HG02938 (cell line): Measurements from ENCODE around the gene ZNF274.
"Not testable (repeated sequence)": the region's sequence is repeated elsewhere in the genome, so short reads cannot be mapped to it uniquely, and the experiment has no call there.

Experiments used
- ATAC-seq: cut with Tn5 transposase; IDR thresholded peaks from one replicate; pipeline ENCODE4 v1.9.1; 2021; ENCODE audit warnings: mild to moderate bottlenecking, moderate library complexity; ENCODE audit not compliant: unreplicated experiment

Gene ZNF274

GRCh38 chr19:58209577-58209976 is 26.7 kb downstream of the ZNF274 start:
- ATAC-seq, result no peak

DNA sequence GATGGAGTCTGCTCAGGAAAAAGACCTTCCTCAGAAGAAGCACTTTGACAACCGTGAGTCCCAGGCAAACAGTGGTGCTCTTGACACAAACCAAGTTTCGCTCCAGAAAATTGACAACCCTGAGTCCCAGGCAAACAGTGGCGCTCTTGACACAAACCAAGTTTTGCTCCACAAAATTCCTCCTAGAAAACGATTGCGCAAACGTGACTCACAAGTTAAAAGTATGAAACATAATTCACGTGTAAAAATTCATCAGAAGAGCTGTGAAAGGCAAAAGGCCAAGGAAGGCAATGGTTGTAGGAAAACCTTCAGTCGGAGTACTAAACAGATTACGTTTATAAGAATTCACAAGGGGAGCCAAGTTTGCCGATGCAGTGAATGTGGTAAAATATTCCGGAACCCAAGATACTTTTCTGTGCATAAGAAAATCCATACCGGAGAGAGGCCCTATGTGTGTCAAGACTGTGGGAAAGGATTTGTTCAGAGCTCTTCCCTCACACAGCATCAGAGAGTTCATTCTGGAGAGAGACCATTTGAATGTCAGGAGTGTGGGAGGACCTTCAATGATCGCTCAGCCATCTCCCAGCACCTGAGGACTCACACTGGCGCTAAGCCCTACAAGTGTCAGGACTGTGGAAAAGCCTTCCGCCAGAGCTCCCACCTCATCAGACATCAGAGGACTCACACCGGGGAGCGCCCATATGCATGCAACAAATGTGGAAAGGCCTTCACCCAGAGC is 29.6 kb downstream of the ZNF274 start:
- ATAC-seq, result no peak

DNA sequence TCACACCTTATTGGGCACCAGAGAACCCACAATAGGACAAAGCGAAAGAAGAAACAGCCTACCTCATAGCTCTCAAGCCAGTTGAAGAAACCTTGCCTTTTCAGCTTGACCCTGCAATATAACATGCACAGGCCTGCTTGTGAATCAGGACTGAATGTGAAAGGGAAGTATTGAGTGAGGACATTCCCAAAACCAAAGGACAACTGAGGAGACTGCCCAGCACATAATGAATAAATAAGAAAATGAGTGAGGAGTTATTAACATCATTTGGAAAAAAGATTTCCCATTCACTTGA is 30.2 kb downstream of the ZNF274 start:
- ATAC-seq, result no peak

DNA sequence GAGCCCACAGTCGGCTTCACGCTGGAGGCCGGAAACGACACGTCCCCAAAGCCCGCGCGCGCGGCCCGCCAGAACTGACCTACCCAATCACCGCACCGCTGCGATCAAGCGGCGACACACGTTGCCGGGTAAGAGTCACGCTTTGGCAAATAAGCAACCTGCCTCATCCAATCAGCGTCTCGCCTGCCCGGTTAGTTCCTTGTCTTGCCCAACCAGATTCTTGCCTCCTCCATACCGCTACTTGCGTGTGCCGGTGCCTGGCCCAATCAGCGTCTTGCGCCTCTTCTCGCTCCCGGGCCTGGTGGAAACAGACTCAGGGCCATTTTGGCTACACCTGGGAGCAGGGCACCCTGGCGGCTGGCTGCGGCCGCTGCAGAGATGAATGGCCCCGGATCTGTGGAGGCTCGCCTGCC is 34.2 kb downstream of the ZNF274 start:
- ATAC-seq, result no peak

- ATAC-seq, result no peak
Observed at GRCh38 chr19:58217607-58218391, 34.9 kb downstream of the ZNF274 start.

GRCh38 chr19:58218899-58219298 is 36.0 kb downstream of the ZNF274 start:
- ATAC-seq, result no peak

DNA sequence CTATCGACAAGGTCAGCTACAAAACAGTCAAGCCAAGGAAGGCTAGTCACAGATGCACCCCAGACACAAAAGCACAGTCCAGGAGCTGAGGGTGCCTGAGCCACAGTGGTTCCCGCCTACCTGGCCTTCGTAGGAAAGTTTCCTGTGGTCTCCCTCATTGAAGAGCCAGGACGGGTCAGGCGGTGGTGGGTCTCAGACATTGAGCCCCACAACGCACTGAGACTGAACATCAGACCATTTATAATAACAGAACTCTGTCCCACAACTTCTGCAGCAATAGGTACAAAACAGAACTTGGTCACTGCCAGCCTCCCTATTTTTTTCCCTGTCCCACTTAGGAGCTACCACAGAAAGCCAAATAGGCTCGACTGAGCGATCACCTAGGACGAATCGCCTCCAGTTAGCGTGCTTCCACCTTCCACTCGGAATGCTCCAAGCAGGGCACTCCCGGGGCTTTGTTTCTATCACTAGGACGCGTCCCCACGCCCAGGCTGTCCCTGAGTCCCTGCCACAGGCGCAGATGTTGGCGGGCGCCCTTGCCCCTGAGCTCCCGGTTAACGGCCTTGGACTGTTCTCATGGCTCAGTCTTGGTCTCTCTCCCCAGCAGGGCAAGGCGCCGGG is 45.2 kb downstream of the ZNF274 start:
- no peak for ATAC-seq

DNA sequence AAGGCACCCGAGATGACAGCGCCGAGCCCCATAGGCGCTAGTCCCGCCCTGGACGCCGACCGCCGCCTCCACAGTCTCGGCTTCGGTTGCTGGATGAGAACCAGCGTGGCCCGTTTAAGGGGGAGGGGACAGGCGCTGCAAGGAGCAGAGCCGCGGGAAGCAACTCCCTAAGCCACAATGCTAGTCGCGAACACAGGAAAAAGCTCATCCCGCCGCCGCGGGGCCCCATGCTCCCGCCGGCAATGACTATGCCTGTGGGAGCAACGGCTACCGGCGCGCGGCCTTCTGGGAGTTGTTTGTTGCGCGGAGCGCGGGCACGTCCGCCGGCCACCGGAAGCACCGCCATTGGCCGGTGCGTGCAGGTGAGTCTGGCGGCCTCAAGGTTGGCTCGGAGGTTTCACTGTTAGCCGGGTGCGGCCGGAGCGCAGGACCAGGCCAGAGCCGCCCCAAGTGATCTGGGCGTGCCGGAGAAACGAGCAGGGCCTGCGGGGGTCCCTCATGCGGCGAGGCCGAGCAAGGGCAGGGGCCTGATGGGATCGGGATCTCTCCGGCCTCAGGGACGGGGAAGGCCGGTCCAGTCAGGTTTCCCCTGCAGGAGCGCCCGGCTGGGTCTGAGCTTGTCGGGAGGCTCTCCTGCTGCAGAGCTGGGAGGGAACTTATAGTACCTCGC is 45.9 kb downstream of the ZNF274 start, which contains the start of gene ZNF544:
ZNF544 (plus strand) TSS at position 330 of the 670 bp plus-strand sequence. CDS start 15,110 bp downstream, outside the sequence.
- ATAC-seq, result peak; percentile 87

GRCh38 chr19:58229255-58229639 is 46.4 kb downstream of the ZNF274 start:
- ATAC-seq, result no peak

DNA sequence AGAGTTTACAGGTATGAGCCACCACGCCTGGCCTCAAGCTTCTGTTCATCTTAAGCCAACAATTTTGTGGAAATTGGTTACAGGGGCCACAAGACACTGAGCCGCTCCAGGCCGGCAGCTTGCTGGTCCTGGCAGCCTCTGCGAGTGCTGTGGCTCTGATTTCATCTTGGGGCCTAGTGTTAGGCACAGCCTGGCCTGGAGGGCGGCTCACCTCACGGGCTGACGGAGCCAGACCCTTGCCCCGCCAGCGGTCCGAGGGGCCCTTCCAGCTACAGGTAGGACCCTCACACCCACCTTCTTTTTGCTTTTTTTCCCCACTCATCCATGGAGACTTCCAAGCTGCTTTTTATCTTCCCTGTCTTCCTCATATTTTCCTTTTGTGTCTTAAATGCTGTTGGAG is 54.5 kb downstream of the ZNF274 start:
- ATAC-seq, result no peak

- ATAC-seq, result no peak
Observed at GRCh38 chr19:58243351-58243750, 60.5 kb downstream of the ZNF274 start.

GRCh38 chr19:58248886-58249285 is 66.0 kb downstream of the ZNF274 start:
- no peak for ATAC-seq

- ATAC-seq, result no peak
Observed at GRCh38 chr19:58252102-58252685, 69.3 kb downstream of the ZNF274 start.

DNA sequence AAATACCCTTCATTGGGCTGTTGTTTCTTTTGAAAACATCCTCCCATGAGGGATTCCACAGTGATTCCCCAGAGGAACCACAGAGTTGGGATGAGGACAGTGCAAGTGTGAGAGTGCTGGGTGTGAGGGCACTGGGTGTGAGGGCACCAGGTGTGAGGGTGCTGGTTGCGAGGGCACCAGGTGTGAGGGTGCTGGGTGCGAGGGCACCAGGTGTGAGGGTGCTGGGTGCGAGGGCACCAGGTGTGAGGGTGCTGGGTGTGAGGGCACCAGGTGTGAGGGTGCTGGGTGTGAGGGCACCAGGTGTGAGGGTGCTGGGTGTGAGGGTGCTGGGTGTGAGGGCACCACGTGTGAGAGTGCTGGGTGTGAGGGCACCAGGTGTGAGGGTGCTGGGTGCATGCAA is 75.4 kb downstream of the ZNF274 start:
- ATAC-seq, result not testable (repeated sequence)

- ATAC-seq, result no peak
Observed at GRCh38 chr19:58261600-58261967, 78.7 kb downstream of the ZNF274 start.

- no peak for ATAC-seq
Observed at GRCh38 chr19:58261968-58262921, 79.4 kb downstream of the ZNF274 start.

DNA sequence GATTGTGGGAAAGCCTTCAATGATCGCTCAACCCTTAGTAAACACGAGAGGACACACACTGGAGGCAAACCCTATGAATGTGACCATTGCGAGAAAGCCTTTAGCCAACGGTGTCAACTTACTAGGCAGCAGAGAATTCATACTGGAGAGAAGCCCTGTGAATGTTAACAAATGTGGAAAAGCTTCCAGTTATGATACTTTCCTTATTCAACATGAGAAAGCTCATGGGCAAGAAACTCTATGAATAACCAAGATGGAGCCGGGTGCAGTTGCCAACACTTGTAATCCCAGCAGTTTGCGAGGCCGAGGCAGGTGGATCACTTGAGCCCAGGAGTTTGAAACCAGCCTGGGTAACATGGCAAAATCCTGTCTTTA is 80.0 kb downstream of the ZNF274 start:
- no peak for ATAC-seq
